Right lobe of liver (tissue), 6 donors: ENCODE results near the gene HEXIM2. TPM values are rescaled to one million over a fixed set of nuclear protein-coding genes. Genes with fewer than 3 reads are reported as not detected.
A peak's percentile ranks its signal among the peaks of the same experiment; 100 is the strongest.

Source experiments
- ATAC-seq, 4 donors: fragments of 200-7000 bp; cut with Tn5 transposase; one replicate each; pipeline ENCODE4 v1.9.1; 2020; ENCODE audit warnings: mild to moderate bottlenecking in 4 of 4, moderate library complexity in 4 of 4
- DNase-seq, 3 donors: peaks; one replicate each; pipeline ENCODE4 v3.0.0-alpha.2; 2020
- H3K27ac ChIP-seq, 3 donors: fragments of 200-600 bp; one replicate each; pipeline ENCODE4 v1.8.0; 2022
- H3K27me3 ChIP-seq, 2 donors: fragments of 200-600 bp; one replicate each; pipeline ENCODE4 v1.8.0; 2022
- H3K36me3 ChIP-seq, 4 donors: fragments of 200-600 bp; sonication (generic) in 1 of 4; one replicate each; pipeline versions ENCODE4 v1.5.1 to v1.8.0; 2017 to 2022; ENCODE audit warnings: control low read depth in 1 of 4
- H3K4me1 ChIP-seq, 4 donors: fragments of 200-600 bp; sonication (generic) in 1 of 4; one replicate each; pipeline versions ENCODE4 v1.5.1 to v1.8.0; 2017 to 2022; ENCODE audit warnings: control low read depth in 1 of 4
- H3K4me3 ChIP-seq, 3 donors: fragments of 200-600 bp; one replicate each; pipeline ENCODE4 v1.8.0; 2022
- H3K9me3 ChIP-seq, 4 donors: fragments of 200-600 bp; sonication (generic) in 1 of 4; one replicate each; pipeline versions ENCODE4 v1.5.1 to v1.8.0; 2017 to 2022; ENCODE audit warnings: control low read depth in 1 of 4
- CTCF ChIP-seq, 4 donors: fragments of 200-600 bp in 3 of 4; fragments of 450-650 bp in 1 of 4; IDR thresholded peaks; one replicate each; pipeline versions ENCODE4 v1.5.1 to v1.8.0; 2016 to 2022; ENCODE audit warnings: antibody characterized with exemption in 4 of 4, mild to moderate bottlenecking in 2 of 4
- POLR2A ChIP-seq: fragments of 450-650 bp; IDR thresholded peaks from one replicate; pipeline ENCODE4 v1.6.1; 2017; ENCODE audit warnings: antibody characterized with exemption, mild to moderate bottlenecking
- WGBS: methylation state at CpG from one replicate; pipeline ENCODE4 v1.1.6; 2018; ENCODE audit warnings: low coverage, low lambda C conversion rate; ENCODE audit not compliant: insufficient coverage; ENCODE audit errors: missing lambda C conversion rate; 5-methylcytosine and 5-hydroxymethylcytosine counted together
- intact Hi-C, 2 donors: fragments of 100-400 bp; cut with DNase I; formaldehyde crosslinking; loops; one replicate each; pipeline versions ENCODE4 v1.11.2 to v1.14.1; 2022
- total RNA-seq, 6 experiments: library from RNA; depleted of rRNA in 2 of 6; stranded (reverse); fragments of >200 nt in 2 of 6; fragmentation: NEBNext Ultra II Directional in 3 of 6; extraction: Animal tissue kit (Norgen Biotek cat#: 25700) in 3 of 6; gene quantifications; one replicate each; pipeline versions ENCODE4 v1.1.0 to v1.2.4, GENCODE V29; 2016 to 2023
- donor health status: DM: no; HTN: yes; CAD: no.
- donor health status: DM: no; HTN: no; CAD: no.
- donor health status: DM: no; HTN: no; CAD: no.
- donor health status: DM: no; HTN: yes; CAD: no.
- donor health status: DM: no; HTN: yes; CAD: no.

Gene HEXIM2
- total RNA-seq, 6 experiments from 2014 or later, result 2.6 to 13.5 (median 5.4) TPM

GRCh38 chr17:45156242-45156641, 5.4 kb upstream of the HEXIM2 start:
- Histone ChIP-seq H3K27ac (no peak overlapping the region), H3K36me3 (no peaks in the 10 kb centered on the region), H3K4me3 (no peak overlapping the region), H3K27me3 (no peaks in the 10 kb centered on the region), H3K9me3 (no peaks in the 10 kb centered on the region), H3K4me1 (peaks cover 0 to 33% (median 7%) of the 10 kb centered on the region in 4 donors)
- DNase-seq (no peak), ATAC-seq (no peak)
- no peak for TF ChIP-seq POLR2A
- no peak for TF ChIP-seq CTCF (IDR thresholded peaks at IDR 0.05)
- intact Hi-C loops, result no loop called here
- 80% methylated on average over 3 of the region's 3 CpGs for WGBS

GRCh38 chr17:45160447-45161287, 1.0 kb upstream of the HEXIM2 start:
- peaks cover 0 to 52% (median 12%) of the 10 kb centered on the region in 4 donors for H3K4me1 ChIP-seq
- DNase-seq, result peak; percentile 79 to 87 (median 79)
- 0% methylated on average over 27 of the region's 48 CpGs for WGBS

GRCh38 chr17:45162025-45162687, 481 bp downstream of the HEXIM2 start:
- DNase-seq (peak in 1 of 3 donors; percentile 61), ATAC-seq (no peak)
- peak overlapping the region; percentile 2 to 81 (median 17) for H3K27ac ChIP-seq
- TF ChIP-seq POLR2A (no peak), CTCF (IDR thresholded peaks at IDR 0.05) (no peak)
- intact Hi-C loops, result loop anchor here in 1 of 2 donors (5.0 kb wide), 1 partner anchor 35 kb away; no protein-coding TSS in a partner anchor
- no peaks in the 10 kb centered on the region for H3K9me3 ChIP-seq
- 0% methylated on average over 1 of the region's 9 CpGs for WGBS
- peaks cover 0 to 52% (median 12%) of the 10 kb centered on the region in 4 donors for H3K4me1 ChIP-seq
- no peaks in the 10 kb centered on the region for H3K27me3 ChIP-seq
- no peaks in the 10 kb centered on the region for H3K36me3 ChIP-seq
- peak overlapping the region; percentile 28 to 47 (median 37) for H3K4me3 ChIP-seq

More at GRCh38 chr17:45160447-45161287, 1.0 kb upstream of the HEXIM2 start:
- Histone ChIP-seq H3K27ac (peak overlapping the region; percentile 100), H3K9me3 (no peaks in the 10 kb centered on the region), H3K36me3 (no peaks in the 10 kb centered on the region), H3K27me3 (no peaks in the 10 kb centered on the region), H3K4me3 (peak overlapping the region; percentile 89 to 91 (median 90))
- peak; percentile 56 to 70 (median 62) for ATAC-seq
- TF ChIP-seq POLR2A (no peak), CTCF (IDR thresholded peaks at IDR 0.05) (peak in 3 of 4 donors; percentile 11 to 18 (median 14))
- intact Hi-C loops, result loop anchor here in 1 of 2 donors (5.0 kb wide), 1 partner anchor 37 kb away; no protein-coding TSS in a partner anchor

GRCh38 chr17:45164734-45165269, 3.1 kb downstream of the HEXIM2 start:
- H3K9me3 ChIP-seq, result no peaks in the 10 kb centered on the region
- peak in 1 of 4 donors; percentile 7 for ATAC-seq
- intact Hi-C loops, result loop anchor here in 1 of 2 donors (5.0 kb wide), 1 partner anchor 32 kb away; no protein-coding TSS in a partner anchor
- no peak overlapping the region for H3K4me3 ChIP-seq
- H3K27ac ChIP-seq, result peak overlapping the region in 1 of 3 donors; percentile 40
- peaks cover 0 to 34% (median 9%) of the 10 kb centered on the region in 4 donors for H3K4me1 ChIP-seq
- no peaks in the 10 kb centered on the region for H3K27me3 ChIP-seq
- peak in 1 of 3 donors; percentile 77 for DNase-seq
- 60% methylated on average over 4 of the region's 7 CpGs for WGBS
- no peak for TF ChIP-seq POLR2A
- no peak for TF ChIP-seq CTCF (IDR thresholded peaks at IDR 0.05)
- H3K36me3 ChIP-seq, result peaks cover 0 to 3% (median 0%) of the 10 kb centered on the region in 4 donors
